OCI-LY7 (cell line): Measurements from ENCODE around the gene CS. TPM values are rescaled to one million over a fixed set of nuclear protein-coding genes. Genes with fewer than 3 reads are reported as not detected.
A peak's percentile ranks its signal among the peaks of the same experiment; 100 is the strongest.

Experiments
- BruUV-seq: library from RNA; stranded (reverse); fragments of 400-500 nt; replicated peaks from 2 replicates; lab custom pipeline; 2021; lab: Mats Ljungman, UMichigan
- CTCF ChIA-PET: fragments of 300-600 bp; sonication (Branson Sonifier 250); formaldehyde crosslinking; loops from one replicate; lab custom pipeline; 2022; ENCODE audit warnings: antibody characterized with exemption; ENCODE audit not compliant: unreplicated experiment; lab: Charles Lee
- POLR2A ChIA-PET: fragments of 300-600 bp; sonication (Branson Sonifier 250); formaldehyde crosslinking; loops from one replicate; lab custom pipeline; 2022; ENCODE audit warnings: antibody characterized with exemption; lab: Charles Lee
- DNase-seq: peaks from one replicate; pipeline ENCODE4 v3.0.0-alpha.2; 2015; ENCODE audit warnings: low spot score
- H2AFZ ChIP-seq: fragments of 200-600 bp; sonication (generic), shearing (Covaris generic); 2 replicates; pipeline ENCODE4 v1.6.1; 2014; ENCODE audit warnings: mild to moderate bottlenecking, antibody characterized with exemption, low read length, moderate library complexity
- H3K27ac ChIP-seq: fragments of 200-600 bp; sonication (generic); 2 replicates; pipeline ENCODE4 v1.5.1; 2014; ENCODE audit warnings: mixed run types, low read depth, mild to moderate bottlenecking, moderate library complexity, low read length, inconsistent platforms; ENCODE audit not compliant: poor library complexity, severe bottlenecking
- H3K36me3 ChIP-seq: fragments of 200-600 bp; sonication (generic); 2 replicates; pipeline ENCODE4 v1.6.1; 2014; ENCODE audit warnings: mild to moderate bottlenecking, antibody characterized with exemption, low read length, moderate library complexity, mixed read lengths; ENCODE audit not compliant: insufficient read depth
- H3K4me1 ChIP-seq: fragments of 200-600 bp; sonication (generic); 2 replicates; pipeline ENCODE4 v1.5.1; 2014; ENCODE audit warnings: mild to moderate bottlenecking, low read length; ENCODE audit not compliant: insufficient read depth, poor library complexity, severe bottlenecking
- H3K4me2 ChIP-seq: fragments of 200-600 bp; sonication (generic); 2 replicates; pipeline ENCODE4 v1.6.1; 2014; ENCODE audit warnings: mild to moderate bottlenecking, low read length
- H3K4me3 ChIP-seq: fragments of 200-600 bp; sonication (generic); 2 replicates; pipeline ENCODE4 v1.5.1; 2014; ENCODE audit warnings: mild to moderate bottlenecking, low read depth, low read length; ENCODE audit not compliant: poor library complexity, severe bottlenecking
- H3K79me2 ChIP-seq: fragments of 200-600 bp; sonication (generic); 2 replicates; pipeline ENCODE4 v1.6.1; 2016; ENCODE audit warnings: low read depth, mild to moderate bottlenecking, low read length, moderate library complexity, mixed read lengths; ENCODE audit not compliant: insufficient read depth
- H3K9me2 ChIP-seq: fragments of 200-600 bp; sonication (generic); 2 replicates; pipeline ENCODE4 v1.6.1; 2016; ENCODE audit warnings: mild to moderate bottlenecking, low read length, mixed read lengths; ENCODE audit not compliant: insufficient read depth
- H3K9me3 ChIP-seq: fragments of 200-600 bp; sonication (generic); 2 replicates; pipeline ENCODE4 v1.6.1; 2014; ENCODE audit warnings: mild to moderate bottlenecking, mixed run types, low read length, mixed read lengths
- H4K20me1 ChIP-seq: fragments of 200-600 bp; sonication (generic); 2 replicates; pipeline ENCODE4 v1.6.1; 2014; ENCODE audit warnings: mild to moderate bottlenecking, antibody characterized with exemption, low read length, moderate library complexity, mixed read lengths; ENCODE audit not compliant: insufficient read depth
- EZH2phosphoT487 ChIP-seq: fragments of 200-600 bp; sonication (generic); IDR thresholded peaks from 2 replicates; pipeline ENCODE4 v1.6.1; 2018; ENCODE audit warnings: low read depth, borderline replicate concordance, mild to moderate bottlenecking, mixed run types, antibody characterized with exemption, low read length, moderate library complexity, mixed read lengths
- intact Hi-C: fragments of 100-400 bp; cut with micrococcal nuclease; formaldehyde crosslinking; loops from one replicate; pipeline ENCODE4 v1.10.0; 2022; ENCODE audit not compliant: unreplicated experiment
- total RNA-seq, 2 experiments: library from RNA; depleted of rRNA in 1 of 2; stranded (reverse); fragments of >200 nt in 1 of 2; shearing (Covaris generic) in 1 of 2; gene quantifications; 2 replicates each; pipeline ENCODE4 v1.2.3, GENCODE V29; 2014 to 2022
- TF ChIP-seq, protein P1 (sequence below): fragments of 200-600 bp; sonication (generic); conservative IDR thresholded peaks from 2 replicates; pipeline ENCODE4 v1.5.1; 2014; ENCODE audit warnings: mild to moderate bottlenecking, antibody characterized with exemption, low read length, moderate library complexity, mixed read lengths

The CS gene
- total RNA-seq, 2 experiments from 2014 or later: 154 to 262 TPM

DNA sequence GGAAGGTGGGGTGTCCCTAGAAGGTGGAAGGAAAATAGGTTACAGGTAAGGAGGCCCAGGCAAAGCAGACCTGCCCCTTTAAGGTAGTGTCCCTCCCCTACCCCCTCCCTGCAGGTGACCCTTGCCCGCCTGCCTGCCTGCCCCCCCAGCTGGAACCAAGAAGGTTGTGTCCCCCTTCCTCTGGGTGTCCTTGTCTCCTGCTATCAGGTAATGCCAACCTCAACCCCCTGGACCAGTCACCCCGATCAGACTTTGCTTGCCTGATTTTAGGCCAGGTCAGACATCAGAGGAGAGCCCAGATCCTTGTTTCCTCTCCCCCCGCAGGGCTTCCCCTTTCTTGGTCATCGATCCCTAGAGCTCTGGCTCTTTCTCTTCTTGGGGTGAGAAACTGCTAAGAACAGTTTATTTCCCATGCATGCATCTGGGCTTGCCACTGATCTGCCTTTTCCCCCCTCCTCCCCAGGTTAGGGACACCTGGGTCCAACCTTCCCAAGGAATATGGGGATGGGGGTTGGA is 70.2 kb downstream of the CS start, which contains the start of gene SLC39A5:
SLC39A5 (plus strand) TSS at position 136 of the 516 bp plus-strand sequence. CDS start 1,224 bp downstream, outside the sequence.
- no peak within 1 kb of the TSS for H2AFZ ChIP-seq
- H3K36me3 ChIP-seq: no peaks in the 10 kb centered on the region; the same call in 1 of the 2 replicates
- no peaks in the 10 kb centered on the region for H3K9me2 ChIP-seq
- DNase-seq: no peak
- H3K4me2 ChIP-seq: no peak within 1 kb of the TSS
- ChIA-PET POLR2A (interaction anchor here (0.7 kb wide), 1 partner anchor 8 kb away, joined by 8 read pairs; no protein-coding TSS in a partner anchor), CTCF (interaction anchor here (0.6 kb wide), 1 partner anchor 1850 kb away, joined by 4 read pairs; no protein-coding TSS in a partner anchor)
- no peak within 1 kb of the TSS for H3K4me3 ChIP-seq
- no TSS peak for BruUV-seq
- H3K9me3 ChIP-seq: no peaks in the 10 kb centered on the region
- no peak within 1 kb of the TSS for H3K27ac ChIP-seq
- peaks cover 6% of the 10 kb centered on the region for H3K4me1 ChIP-seq
- TF ChIP-seq EZH2phosphoT487: no peak
- TF ChIP-seq, protein P1, sequence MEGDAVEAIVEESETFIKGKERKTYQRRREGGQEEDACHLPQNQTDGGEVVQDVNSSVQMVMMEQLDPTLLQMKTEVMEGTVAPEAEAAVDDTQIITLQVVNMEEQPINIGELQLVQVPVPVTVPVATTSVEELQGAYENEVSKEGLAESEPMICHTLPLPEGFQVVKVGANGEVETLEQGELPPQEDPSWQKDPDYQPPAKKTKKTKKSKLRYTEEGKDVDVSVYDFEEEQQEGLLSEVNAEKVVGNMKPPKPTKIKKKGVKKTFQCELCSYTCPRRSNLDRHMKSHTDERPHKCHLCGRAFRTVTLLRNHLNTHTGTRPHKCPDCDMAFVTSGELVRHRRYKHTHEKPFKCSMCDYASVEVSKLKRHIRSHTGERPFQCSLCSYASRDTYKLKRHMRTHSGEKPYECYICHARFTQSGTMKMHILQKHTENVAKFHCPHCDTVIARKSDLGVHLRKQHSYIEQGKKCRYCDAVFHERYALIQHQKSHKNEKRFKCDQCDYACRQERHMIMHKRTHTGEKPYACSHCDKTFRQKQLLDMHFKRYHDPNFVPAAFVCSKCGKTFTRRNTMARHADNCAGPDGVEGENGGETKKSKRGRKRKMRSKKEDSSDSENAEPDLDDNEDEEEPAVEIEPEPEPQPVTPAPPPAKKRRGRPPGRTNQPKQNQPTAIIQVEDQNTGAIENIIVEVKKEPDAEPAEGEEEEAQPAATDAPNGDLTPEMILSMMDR: no peak
- intact Hi-C loops: no loop called here
- H3K79me2 ChIP-seq: no peaks in the 10 kb centered on the region
- no peaks in the 10 kb centered on the region for H4K20me1 ChIP-seq

DNA sequence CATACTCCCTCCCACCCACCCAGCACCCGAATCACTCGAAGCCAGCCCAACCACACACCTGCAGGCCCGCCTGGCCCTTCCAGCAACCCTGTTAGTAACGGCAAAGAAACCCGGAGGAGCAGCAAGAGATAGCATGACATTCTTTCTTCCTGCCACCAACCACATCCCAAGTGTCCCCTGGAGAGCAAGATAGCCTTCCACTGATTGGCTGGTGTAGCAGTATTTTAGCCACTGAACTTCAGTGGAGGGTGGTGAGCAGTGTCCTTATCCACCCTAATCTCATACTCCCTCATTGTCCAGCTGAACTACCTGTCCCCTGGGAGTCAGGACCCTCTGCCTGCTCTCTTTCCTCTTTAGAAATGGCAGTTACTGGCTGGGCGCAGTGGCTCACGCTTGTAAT is 71.0 kb downstream of the CS start:
- BruUV-seq: no TSS peak
- Histone ChIP-seq H3K4me1 (peaks cover 10% of the 10 kb centered on the region), H2AFZ (no peak overlapping the region), H3K9me2 (no peaks in the 10 kb centered on the region), H3K36me3 (no peaks in the 10 kb centered on the region; the same call in 1 of the 2 replicates), H4K20me1 (no peaks in the 10 kb centered on the region), H3K27ac (no peak overlapping the region), H3K9me3 (no peaks in the 10 kb centered on the region), H3K4me3 (no peak overlapping the region), H3K4me2 (no peak overlapping the region), H3K79me2 (peaks cover 5% of the 10 kb centered on the region; the same call in 1 of the 2 replicates)
- ChIA-PET CTCF (no interaction called here), POLR2A (no interaction called here)
- DNase-seq: no peak
- intact Hi-C loops: no loop called here
- no peak for TF ChIP-seq EZH2phosphoT487
- TF ChIP-seq, protein P1: no peak

DNA sequence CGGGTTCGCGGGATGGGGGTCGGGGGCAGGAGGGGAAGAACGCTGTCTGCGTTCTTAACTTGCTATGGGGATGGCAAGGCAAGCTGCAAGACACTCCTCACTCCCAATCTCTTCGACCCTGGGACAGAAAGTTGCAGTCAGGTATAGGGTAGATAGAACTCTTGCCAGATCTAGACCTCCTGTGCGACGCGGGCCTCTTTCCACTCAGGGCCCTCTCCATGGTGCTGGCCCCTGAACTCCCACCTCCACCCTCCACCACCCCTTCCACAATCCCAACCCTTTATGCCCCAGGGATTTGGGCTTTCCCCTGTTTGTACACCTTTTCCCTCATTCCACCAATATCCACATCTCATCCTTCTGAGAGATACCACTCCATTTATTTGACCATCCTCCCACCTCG is 75.2 kb downstream of the CS start:
- peak overlapping the region; percentile 83 for H3K4me3 ChIP-seq
- intact Hi-C loops: loop anchor here (1.0 kb wide), 4 partner anchors 17 to 106 kb away; no protein-coding TSS in a partner anchor
- H4K20me1 ChIP-seq: no peaks in the 10 kb centered on the region
- DNase-seq: no peak
- H3K9me3 ChIP-seq: no peaks in the 10 kb centered on the region
- TF ChIP-seq, protein P1: no peak
- TF ChIP-seq EZH2phosphoT487: no peak
- ChIA-PET POLR2A (no interaction called here), CTCF (interaction anchor here (1.0 kb wide), 1 partner anchor 10 kb away, joined by 3 read pairs; no protein-coding TSS in a partner anchor)
- H3K36me3 ChIP-seq: no peaks in the 10 kb centered on the region; the same call in 1 of the 2 replicates
- H2AFZ ChIP-seq: peak overlapping the region; percentile 86; the same call in 1 of the 2 replicates
- peaks cover 18% of the 10 kb centered on the region; the same call in 1 of the 2 replicates for H3K79me2 ChIP-seq
- BruUV-seq: no TSS peak
- H3K4me1 ChIP-seq: peaks cover 39% of the 10 kb centered on the region
- no peak overlapping the region for H3K27ac ChIP-seq
- H3K9me2 ChIP-seq: no peaks in the 10 kb centered on the region
- peak overlapping the region; percentile 89 for H3K4me2 ChIP-seq
